LNCAP (cell line): ENCODE data around the gene TAF3.

Experiments
- CTCF ChIP-seq: fragments of 450-650 bp; IDR thresholded peaks from 2 replicates; pipeline ENCODE4 v1.5.1; 2017; ENCODE audit warnings: mild to moderate bottlenecking

The TAF3 gene

GRCh38 chr10:7862121-7862514 is 43.8 kb downstream of the TAF3 start:
- TF ChIP-seq CTCF = no peak

- no peak for TF ChIP-seq CTCF
Measured at GRCh38 chr10:7866176-7866575, 47.9 kb downstream of the TAF3 start.

- peak; percentile 75 for TF ChIP-seq CTCF
Measured at GRCh38 chr10:7872041-7872442, 53.7 kb downstream of the TAF3 start.

GRCh38 chr10:7874864-7875263 is 56.6 kb downstream of the TAF3 start:
- no peak for TF ChIP-seq CTCF

- no peak for TF ChIP-seq CTCF
Measured at GRCh38 chr10:7876541-7877127, 58.3 kb downstream of the TAF3 start.

- no peak for TF ChIP-seq CTCF
Measured at GRCh38 chr10:7881119-7881518, 62.8 kb downstream of the TAF3 start.

- TF ChIP-seq CTCF = no peak
Measured at GRCh38 chr10:7886056-7886455, 67.8 kb downstream of the TAF3 start.

GRCh38 chr10:7887174-7887816 is 69.0 kb downstream of the TAF3 start:
- no peak for TF ChIP-seq CTCF
